PC-3 (cell line): ENCODE results near the gene SERPINA12.

ENCODE experiments used
- CTCF ChIP-seq: fragments of 300-600 bp; sonication (generic); conservative IDR thresholded peaks from 2 replicates; pipeline ENCODE4 v1.5.1; 2017; ENCODE audit warnings: antibody characterized with exemption, low read depth, mild to moderate bottlenecking, low read length
- EZH2 ChIP-seq: fragments of 300-600 bp; sonication (generic); IDR thresholded peaks from one replicate; pipeline ENCODE4 v1.6.1; 2017; ENCODE audit warnings: antibody characterized with exemption, mild to moderate bottlenecking, low read length; ENCODE audit not compliant: unreplicated experiment
- EZH2phosphoT487 ChIP-seq: fragments of 300-600 bp; sonication (generic); IDR thresholded peaks from 2 replicates; pipeline ENCODE4 v1.6.1; 2018; ENCODE audit warnings: mild to moderate bottlenecking, antibody characterized with exemption, low read length, borderline replicate concordance

GRCh38 chr14:94501588-94502516, 7.4 kb downstream of the SERPINA12 start:
- no peak for TF ChIP-seq CTCF
- no peak for TF ChIP-seq EZH2
- no peak for TF ChIP-seq EZH2phosphoT487
